COR-L47 (cell line): ENCODE results near the gene TPRKB.
"Not testable (repeated sequence)": the region's sequence is repeated elsewhere in the genome, so short reads cannot be mapped to it uniquely, and the experiment has no call there.

Experiments used
- DNase-seq: peaks from one replicate; lab custom pipeline; 2025; lab: John Stamatoyannopoulos, UW

TPRKB gene

GRCh38 chr2:73700131-73700611, 37.0 kb downstream of the TPRKB start:
- DNase-seq = no peak

- DNase-seq = no peak
These were observed 37.7 kb downstream of the TPRKB start for GRCh38 chr2:73699437-73699836.

GRCh38 chr2:73698101-73698500, 39.0 kb downstream of the TPRKB start:
- DNase-seq = no peak

- no peak for DNase-seq
These were observed 39.5 kb downstream of the TPRKB start for GRCh38 chr2:73697606-73698005.

- not testable (repeated sequence) for DNase-seq
These were observed 40.2 kb downstream of the TPRKB start for GRCh38 chr2:73696985-73697384.

GRCh38 chr2:73696521-73696920, 40.6 kb downstream of the TPRKB start:
- not testable (repeated sequence) for DNase-seq

- peak; percentile 35 for DNase-seq
These were observed 46.6 kb downstream of the TPRKB start for GRCh38 chr2:73690372-73691088.

- not testable (repeated sequence) for DNase-seq
These were observed 48.7 kb downstream of the TPRKB start for GRCh38 chr2:73688494-73688893.

- DNase-seq = no peak
These were observed 51.2 kb downstream of the TPRKB start for GRCh38 chr2:73685764-73686438.

GRCh38 chr2:73684905-73685304, 52.2 kb downstream of the TPRKB start:
- peak; percentile 7 for DNase-seq

DNA sequence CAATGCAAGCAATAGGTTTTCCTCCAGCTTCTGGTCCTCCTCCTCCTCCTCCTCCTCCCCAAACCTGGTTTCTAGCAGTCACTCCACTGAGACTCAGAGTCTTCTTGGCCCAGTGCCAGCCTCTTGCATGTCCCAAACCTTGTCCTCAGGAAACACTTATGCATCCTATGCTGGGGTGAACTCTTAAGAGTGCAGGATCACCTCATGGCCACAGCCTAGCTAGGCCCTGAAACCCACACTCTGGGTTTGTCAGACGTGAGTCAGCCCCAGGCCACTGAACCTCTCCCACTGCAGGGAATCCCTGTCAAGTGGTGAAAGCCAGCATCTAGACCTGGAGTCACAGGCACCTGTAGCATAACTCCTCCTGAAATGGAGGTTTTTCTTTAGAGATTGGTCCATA, 52.8 kb downstream of the TPRKB start:
- not testable (repeated sequence) for DNase-seq

GRCh38 chr2:73679951-73680571, 57.1 kb downstream of the TPRKB start:
- DNase-seq = not testable (repeated sequence)
